Hepatocyte (in vitro differentiated cells): ENCODE results near the gene LRCH4. TPM values are rescaled to one million over a fixed set of nuclear protein-coding genes. Genes with fewer than 3 reads are reported as not detected.
A peak's percentile ranks its signal among the peaks of the same experiment; 100 is the strongest.

Source experiments
- DNase-seq: peaks from one replicate; pipeline ENCODE4 v3.0.0-alpha.2; 2016; ENCODE audit warnings: low spot score
- H2AFZ ChIP-seq: fragments of 200-600 bp; sonication (generic); 2 replicates; pipeline ENCODE4 v1.6.0; 2016; ENCODE audit warnings: antibody characterized with exemption, mild to moderate bottlenecking
- H3K27ac ChIP-seq: fragments of 200-600 bp; sonication (generic); 2 replicates; pipeline ENCODE4 v1.5.1; 2016; ENCODE audit warnings: mild to moderate bottlenecking
- H3K27me3 ChIP-seq: fragments of 200-600 bp; sonication (generic); 2 replicates; pipeline ENCODE4 v1.6.1; 2016
- H3K36me3 ChIP-seq: fragments of 200-600 bp; sonication (generic); replicated peaks from 2 replicates; pipeline ENCODE4 v1.5.1; 2016; ENCODE audit warnings: low read depth; ENCODE audit not compliant: insufficient read depth
- H3K4me1 ChIP-seq: fragments of 200-600 bp; sonication (generic); 2 replicates; pipeline ENCODE4 v1.5.1; 2016; ENCODE audit warnings: mild to moderate bottlenecking, moderate library complexity; ENCODE audit not compliant: insufficient read depth
- H3K4me2 ChIP-seq: fragments of 200-600 bp; sonication (generic); 2 replicates; pipeline ENCODE4 v1.6.0; 2016
- H3K4me3 ChIP-seq: fragments of 200-600 bp; sonication (generic); 2 replicates; pipeline ENCODE4 v1.5.1; 2016; ENCODE audit warnings: mild to moderate bottlenecking
- H3K79me2 ChIP-seq: fragments of 200-600 bp; sonication (generic); 2 replicates; pipeline ENCODE4 v1.6.0; 2017; ENCODE audit warnings: mild to moderate bottlenecking
- H3K9me2 ChIP-seq: fragments of 200-600 bp; sonication (generic); replicated peaks from 2 replicates; pipeline ENCODE4 v1.6.0; 2017; ENCODE audit warnings: mild to moderate bottlenecking; ENCODE audit not compliant: insufficient read depth
- H3K9me3 ChIP-seq: fragments of 200-600 bp; sonication (generic); 2 replicates; pipeline ENCODE4 v1.5.1; 2016; ENCODE audit warnings: low read depth, mild to moderate bottlenecking
- H4K20me1 ChIP-seq: fragments of 200-600 bp; sonication (generic); 2 replicates; pipeline ENCODE4 v1.6.0; 2016; ENCODE audit warnings: mild to moderate bottlenecking; ENCODE audit not compliant: insufficient read depth, poor library complexity, severe bottlenecking
- CTCF ChIP-seq: fragments of 200-600 bp; sonication (generic); IDR thresholded peaks from 2 replicates; pipeline ENCODE4 v1.5.1; 2016; ENCODE audit warnings: antibody characterized with exemption, mild to moderate bottlenecking; ENCODE audit not compliant: poor library complexity
- EZH2 ChIP-seq: fragments of 200-600 bp; sonication (generic); IDR thresholded peaks from 2 replicates; pipeline ENCODE4 v1.6.1; 2016; ENCODE audit warnings: antibody characterized with exemption, mild to moderate bottlenecking, borderline replicate concordance
- EZH2phosphoT487 ChIP-seq: fragments of 200-600 bp; sonication (generic); IDR thresholded peaks from one replicate; pipeline ENCODE4 v1.6.1; 2018; ENCODE audit warnings: antibody characterized with exemption, mild to moderate bottlenecking, low read depth, moderate library complexity; ENCODE audit not compliant: unreplicated experiment, severe bottlenecking
- WGBS: methylation state at CpG from one replicate; pipeline ENCODE4 v1.1.6; 2016; ENCODE audit warnings: low lambda C conversion rate; ENCODE audit errors: missing lambda C conversion rate; 5-methylcytosine and 5-hydroxymethylcytosine counted together
- polyA plus RNA-seq: library from polyadenylated mRNA; unstranded; fragments of >200 nt; fragmentation: Nextera tagmentation; extraction: Ambion mirVana; gene quantifications from 2 replicates; pipeline ENCODE4 v1.2.1, GENCODE V29; 2016
- total RNA-seq: library from RNA; depleted of rRNA; stranded (reverse); fragments of >200 nt; gene quantifications from 2 replicates; pipeline ENCODE4 v1.2.3, GENCODE V29; 2014

Gene LRCH4
- total and polyA plus RNA-seq, 2 experiments from 2014 or later = 40.3 to 105 TPM

- no peak overlapping the region for H2AFZ ChIP-seq
- no peaks in the 10 kb centered on the region for H3K36me3 ChIP-seq
- 84% methylated on average over 12 of the region's 14 CpGs for WGBS
These were observed 10.7 kb downstream of the LRCH4 start for GRCh38 chr7:100575206-100575631.

GRCh38 chr7:100574362-100575205, 11.3 kb downstream of the LRCH4 start:
- H3K4me2 ChIP-seq = no peak overlapping the region
- peaks cover 32% of the 10 kb centered on the region for H3K4me1 ChIP-seq
- no peaks in the 10 kb centered on the region for H3K36me3 ChIP-seq
- no peaks in the 10 kb centered on the region for H3K79me2 ChIP-seq
- no peaks in the 10 kb centered on the region for H3K9me3 ChIP-seq
- no peaks in the 10 kb centered on the region for H3K27me3 ChIP-seq
- DNase-seq = no peak
- H3K27ac ChIP-seq = no peak overlapping the region
- WGBS = 96% methylated on average over 23 of the region's 44 CpGs
- no peaks in the 10 kb centered on the region for H4K20me1 ChIP-seq
- no peak overlapping the region for H3K4me3 ChIP-seq
- no peak for TF ChIP-seq EZH2phosphoT487
- TF ChIP-seq EZH2 = no peak
- TF ChIP-seq CTCF = no peak
- H2AFZ ChIP-seq = no peak overlapping the region
- H3K9me2 ChIP-seq = no peaks in the 10 kb centered on the region

More at GRCh38 chr7:100575206-100575631, 10.7 kb downstream of the LRCH4 start:
- Histone ChIP-seq H3K27ac (no peak overlapping the region), H3K4me3 (no peak overlapping the region), H4K20me1 (no peaks in the 10 kb centered on the region), H3K9me3 (no peaks in the 10 kb centered on the region), H3K9me2 (no peaks in the 10 kb centered on the region), H3K4me1 (peaks cover 26% of the 10 kb centered on the region), H3K4me2 (no peak overlapping the region), H3K27me3 (no peaks in the 10 kb centered on the region), H3K79me2 (no peaks in the 10 kb centered on the region)
- DNase-seq = no peak
- TF ChIP-seq EZH2 = no peak
- TF ChIP-seq CTCF = no peak
- no peak for TF ChIP-seq EZH2phosphoT487

- H3K4me2 ChIP-seq = no peak within 1 kb of the TSS
- H3K4me3 ChIP-seq = no peak within 1 kb of the TSS
- no peaks in the 10 kb centered on the region for H3K27me3 ChIP-seq
- H3K36me3 ChIP-seq = no peaks in the 10 kb centered on the region
- no peaks in the 10 kb centered on the region for H4K20me1 ChIP-seq
- H3K4me1 ChIP-seq = peaks cover 37% of the 10 kb centered on the region
- H3K27ac ChIP-seq = peak within 1 kb of the TSS; percentile 77
- H2AFZ ChIP-seq = no peak within 1 kb of the TSS
- H3K9me3 ChIP-seq = no peaks in the 10 kb centered on the region
- 96% methylated on average over 29 of the region's 70 CpGs for WGBS
- no peaks in the 10 kb centered on the region for H3K79me2 ChIP-seq
- DNase-seq = no peak
- no peaks in the 10 kb centered on the region for H3K9me2 ChIP-seq
- TF ChIP-seq CTCF = no peak
- no peak for TF ChIP-seq EZH2phosphoT487
- TF ChIP-seq EZH2 = no peak
These were observed 12.1 kb downstream of the LRCH4 start, which contains the start of gene SAP25 for GRCh38 chr7:100573691-100574361. TSS of gene SAP25 (minus strand) at chr7:100573900. CDS start at chr7:100573742, 158 bp downstream.
